Retinal pigment epithelial cell (primary cell): ENCODE results near the gene LVRN.

Source experiments
- DNase-seq: peaks from one replicate; pipeline ENCODE4 v3.0.0-alpha.2; 2010; ENCODE audit warnings: low read depth
- H3K4me3 ChIP-seq: 2 replicates; pipeline ENCODE4 v1.5.1; 2011; ENCODE audit warnings: mild to moderate bottlenecking, low read length, control low read depth, moderate library complexity
- CTCF ChIP-seq: conservative IDR thresholded peaks from 2 replicates; pipeline ENCODE4 v1.5.1; 2011; ENCODE audit warnings: low read depth, low read length, control low read depth, inconsistent platforms

Gene LVRN

GRCh38 chr5:116063950-116064349 is 101.7 kb downstream of the LVRN start:
- no peak overlapping the region for H3K4me3 ChIP-seq
- DNase-seq, result no peak
- TF ChIP-seq CTCF, result no peak

- peak; percentile 74 for TF ChIP-seq CTCF
- DNase-seq, result no peak
- no peak overlapping the region for H3K4me3 ChIP-seq
Measured at GRCh38 chr5:116068028-116068632, 105.9 kb downstream of the LVRN start.

- no peak for TF ChIP-seq CTCF
- DNase-seq, result no peak
- no peak overlapping the region for H3K4me3 ChIP-seq
Measured at GRCh38 chr5:116071211-116071610, 108.9 kb downstream of the LVRN start.

- DNase-seq, result no peak
- H3K4me3 ChIP-seq, result no peak overlapping the region
- TF ChIP-seq CTCF, result no peak
Measured at GRCh38 chr5:116075191-116075831, 113.0 kb downstream of the LVRN start.

GRCh38 chr5:116076496-116076895 is 114.2 kb downstream of the LVRN start:
- H3K4me3 ChIP-seq, result no peak overlapping the region
- no peak for DNase-seq
- no peak for TF ChIP-seq CTCF
